HG02610 (cell line): Measurements from ENCODE around the gene LYG1.
"Not testable (repeated sequence)": the region's sequence is repeated elsewhere in the genome, so short reads cannot be mapped to it uniquely, and the experiment has no call there.

Experiments used
- ATAC-seq: cut with Tn5 transposase; IDR thresholded peaks from one replicate; pipeline ENCODE4 v1.9.1; 2021; ENCODE audit warnings: mild to moderate bottlenecking, moderate library complexity; ENCODE audit not compliant: unreplicated experiment

The LYG1 gene

GRCh38 chr2:99278195-99278765 is 22.7 kb downstream of the LYG1 start:
- ATAC-seq = not testable (repeated sequence)

GRCh38 chr2:99275882-99276281 is 25.1 kb downstream of the LYG1 start:
- no peak for ATAC-seq

- no peak for ATAC-seq
Measured at GRCh38 chr2:99261242-99261641, 39.8 kb downstream of the LYG1 start.

GRCh38 chr2:99260184-99260583 is 40.8 kb downstream of the LYG1 start:
- ATAC-seq = no peak

GRCh38 chr2:99259465-99259864 is 41.5 kb downstream of the LYG1 start:
- no peak for ATAC-seq

GRCh38 chr2:99256677-99257076 is 44.3 kb downstream of the LYG1 start:
- ATAC-seq = no peak

GRCh38 chr2:99255491-99256318 is 45.3 kb downstream of the LYG1 start, which contains the start of gene LYG2:
Gene LYG2, minus strand, starts transcription at chr2:99255666. Its CDS starts 1,406 bp downstream, at chr2:99254260.
- no peak for ATAC-seq

- no peak for ATAC-seq
Measured at GRCh38 chr2:99249951-99250350, 51.0 kb downstream of the LYG1 start.

GRCh38 chr2:99242151-99242550 is 58.8 kb downstream of the LYG1 start:
- no peak for ATAC-seq

- ATAC-seq = no peak
Measured at GRCh38 chr2:99240431-99240830, 60.6 kb downstream of the LYG1 start.

- ATAC-seq = no peak
Measured at GRCh38 chr2:99238599-99238998, 62.4 kb downstream of the LYG1 start.
